GM12873 (cell line): ENCODE measurements around the gene ADSS2.

Experiments used
- TF ChIP-seq, protein P1 (sequence below): IDR thresholded peaks from 2 replicates; pipeline ENCODE4 v1.5.1; 2012; ENCODE audit warnings: low read depth, mild to moderate bottlenecking, moderate library complexity, low read length, control low read depth; ENCODE audit not compliant: insufficient read depth; ENCODE audit errors: missing control alignments

ADSS2 gene

GRCh38 chr1:244448279-244449036, 3.3 kb downstream of the ADSS2 start:
- TF ChIP-seq, protein P1, sequence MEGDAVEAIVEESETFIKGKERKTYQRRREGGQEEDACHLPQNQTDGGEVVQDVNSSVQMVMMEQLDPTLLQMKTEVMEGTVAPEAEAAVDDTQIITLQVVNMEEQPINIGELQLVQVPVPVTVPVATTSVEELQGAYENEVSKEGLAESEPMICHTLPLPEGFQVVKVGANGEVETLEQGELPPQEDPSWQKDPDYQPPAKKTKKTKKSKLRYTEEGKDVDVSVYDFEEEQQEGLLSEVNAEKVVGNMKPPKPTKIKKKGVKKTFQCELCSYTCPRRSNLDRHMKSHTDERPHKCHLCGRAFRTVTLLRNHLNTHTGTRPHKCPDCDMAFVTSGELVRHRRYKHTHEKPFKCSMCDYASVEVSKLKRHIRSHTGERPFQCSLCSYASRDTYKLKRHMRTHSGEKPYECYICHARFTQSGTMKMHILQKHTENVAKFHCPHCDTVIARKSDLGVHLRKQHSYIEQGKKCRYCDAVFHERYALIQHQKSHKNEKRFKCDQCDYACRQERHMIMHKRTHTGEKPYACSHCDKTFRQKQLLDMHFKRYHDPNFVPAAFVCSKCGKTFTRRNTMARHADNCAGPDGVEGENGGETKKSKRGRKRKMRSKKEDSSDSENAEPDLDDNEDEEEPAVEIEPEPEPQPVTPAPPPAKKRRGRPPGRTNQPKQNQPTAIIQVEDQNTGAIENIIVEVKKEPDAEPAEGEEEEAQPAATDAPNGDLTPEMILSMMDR: no peak

DNA sequence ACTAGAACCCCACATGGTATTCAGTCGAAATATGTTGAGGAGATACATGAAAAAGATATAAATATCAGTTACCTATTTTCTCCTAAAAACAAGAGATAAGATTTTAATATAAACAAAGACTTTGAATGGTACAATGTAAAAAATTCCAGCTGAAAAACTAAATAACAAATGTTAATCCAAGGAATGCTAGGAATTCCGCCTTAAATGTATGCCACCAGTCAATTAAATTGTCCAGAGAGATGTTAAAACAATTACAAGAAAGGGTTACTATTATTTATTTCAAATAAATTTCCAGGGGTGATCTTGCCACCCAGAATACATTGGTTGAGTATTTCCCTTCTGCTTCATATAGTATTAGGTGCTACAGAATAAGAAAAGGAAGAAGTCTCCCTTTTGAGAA, 4.2 kb downstream of the ADSS2 start:
- TF ChIP-seq, protein P1: no peak

- TF ChIP-seq, protein P1: no peak
These were observed 4.7 kb downstream of the ADSS2 start for GRCh38 chr1:244447024-244447423.

GRCh38 chr1:244445320-244446181, 6.2 kb downstream of the ADSS2 start:
- TF ChIP-seq, protein P1: no peak

DNA sequence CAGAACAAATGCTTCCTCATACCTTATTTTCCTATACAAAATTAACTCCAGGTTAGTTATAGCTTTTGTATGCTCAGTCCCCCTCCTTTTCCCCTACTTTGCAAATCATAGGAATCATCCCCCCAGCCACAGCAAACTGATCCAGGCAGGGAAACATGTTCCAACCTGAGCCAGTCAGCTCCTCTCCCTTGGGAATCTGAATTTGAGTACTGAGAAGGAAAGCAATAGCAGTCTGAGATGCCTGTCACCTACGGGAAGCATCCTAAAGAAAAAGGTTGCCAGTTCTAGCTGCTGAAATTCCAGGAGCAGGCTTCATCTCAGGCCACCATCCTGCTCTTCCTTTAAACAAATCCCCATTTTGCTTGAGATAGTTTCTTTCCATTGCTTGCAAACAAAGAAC, 6.9 kb downstream of the ADSS2 start:
- TF ChIP-seq, protein P1: no peak

GRCh38 chr1:244442850-244443249, 8.9 kb downstream of the ADSS2 start:
- TF ChIP-seq, protein P1: no peak

DNA sequence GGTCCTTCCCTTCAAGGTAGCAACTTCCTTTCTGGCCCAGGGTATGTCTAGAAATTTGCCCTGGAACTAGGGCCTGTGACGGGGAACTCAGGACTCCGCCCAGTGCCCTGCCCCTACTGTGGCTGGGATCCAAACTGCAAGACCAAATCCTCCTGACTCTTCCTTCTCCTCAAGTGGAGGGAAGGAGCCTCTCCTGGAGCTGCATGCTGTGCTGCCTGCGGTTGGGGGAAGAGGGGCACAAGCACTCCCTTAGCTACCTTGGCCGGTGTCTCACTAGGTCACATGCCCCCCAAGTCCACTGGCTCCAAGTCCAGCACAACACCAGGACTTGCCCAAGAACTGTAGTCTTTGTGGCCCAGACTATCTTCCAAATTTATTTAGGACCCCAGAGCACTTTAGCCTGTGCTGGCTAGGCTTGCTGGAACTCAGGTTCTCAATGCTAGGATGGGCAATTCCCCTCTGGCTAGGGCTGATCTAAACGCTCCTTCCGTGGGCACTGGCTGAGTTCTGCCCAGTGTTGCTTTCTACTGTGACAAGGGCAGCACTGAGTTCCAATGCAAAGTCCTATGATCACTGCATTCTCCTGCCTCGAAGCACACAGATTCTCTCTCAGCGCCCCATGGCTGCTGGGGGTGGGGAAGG, 12.2 kb downstream of the ADSS2 start:
- TF ChIP-seq, protein P1: no peak
